Lower leg skin (tissue), 4 donors: ENCODE data around the gene TTC7B. TPM values are rescaled to one million over a fixed set of nuclear protein-coding genes. Genes with fewer than 3 reads are reported as not detected.

Experiments used
- DNase-seq, 2 donors: peaks; one replicate each; pipeline ENCODE4 v3.0.0-alpha.2; 2019; ENCODE audit warnings: low spot score in 2 of 2
- H3K4me3 ChIP-seq: fragments of 200-600 bp; sonication (generic); 2 replicates; pipeline ENCODE4 v1.5.1; 2017; ENCODE audit warnings: mild to moderate bottlenecking, low read depth; ENCODE audit not compliant: poor library complexity, severe bottlenecking
- CTCF ChIP-seq, 3 donors: fragments of 450-650 bp; IDR thresholded peaks; one replicate each; pipeline ENCODE4 v1.5.1; 2016; ENCODE audit warnings: antibody characterized with exemption in 3 of 3, mild to moderate bottlenecking in 3 of 3, moderate library complexity in 2 of 3
- POLR2A ChIP-seq, 2 donors: fragments of 450-650 bp; IDR thresholded peaks; one replicate each; pipeline ENCODE4 v1.6.1; 2016 to 2017; ENCODE audit warnings: antibody characterized with exemption in 2 of 2, mild to moderate bottlenecking in 1 of 2, moderate library complexity in 1 of 2
- WGBS, 2 donors: methylation state at CpG; one replicate each; pipeline ENCODE4 v1.1.5; 2018; 5-methylcytosine and 5-hydroxymethylcytosine counted together
- intact Hi-C: fragments of 100-400 bp; cut with DNase I; formaldehyde crosslinking; loops from one replicate; pipeline ENCODE4 v1.15.0; 2023; ENCODE audit warnings: low total_unique reads
- total RNA-seq, 4 donors: library from RNA; depleted of rRNA; stranded (reverse); fragments of >200 nt; gene quantifications; one replicate each; pipeline ENCODE4 v1.1.0, GENCODE V29; 2016

The TTC7B gene
- total RNA-seq, 4 donors from 2014 or later = 10.3 to 28.7 (median 20.2) TPM

GRCh38 chr14:90648421-90648820 is 167.8 kb downstream of the TTC7B start:
- no peak for DNase-seq
- intact Hi-C loops = no loop called here
- TF ChIP-seq CTCF (IDR thresholded peaks at IDR 0.05) = no peak
- TF ChIP-seq POLR2A (IDR thresholded peaks at IDR 0.05) = no peak
- WGBS, 2 donors = 89 to 96% methylated on average over 5 of the region's 5 CpGs
- no peak overlapping the region for H3K4me3 ChIP-seq

DNA sequence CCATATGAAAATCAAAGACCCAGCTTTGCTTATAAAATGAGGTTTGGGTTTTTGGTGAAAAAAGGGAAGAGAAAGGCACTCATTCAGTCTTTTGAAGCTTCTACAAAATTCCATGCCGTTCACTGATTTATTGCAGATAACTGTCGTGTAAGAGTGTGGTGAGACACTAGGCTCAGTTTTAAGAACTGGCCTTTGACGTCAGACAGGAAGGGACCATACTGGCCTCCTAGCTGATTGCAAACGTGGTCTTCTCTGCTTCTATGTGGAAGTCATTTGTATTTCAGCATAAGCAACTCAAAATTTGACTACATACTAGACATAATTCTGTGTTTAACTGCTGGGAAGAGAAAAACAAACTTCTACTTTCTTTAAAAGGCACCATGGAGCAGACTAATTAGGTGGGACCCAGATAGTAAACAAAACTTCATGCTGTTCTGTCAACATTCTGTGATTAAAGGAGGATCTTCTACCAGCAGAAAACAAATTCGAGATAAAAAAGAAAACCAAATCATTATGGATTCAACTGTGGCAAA is 168.7 kb downstream of the TTC7B start:
- no peak overlapping the region for H3K4me3 ChIP-seq
- 67 to 74% methylated on average over 5 of the region's 5 CpGs for whole genome bisulfite sequencing, 2 donors
- no peak for DNase-seq
- no peak for TF ChIP-seq POLR2A (IDR thresholded peaks at IDR 0.05)
- TF ChIP-seq CTCF (IDR thresholded peaks at IDR 0.05) = no peak
- intact Hi-C loops = no loop called here

DNA sequence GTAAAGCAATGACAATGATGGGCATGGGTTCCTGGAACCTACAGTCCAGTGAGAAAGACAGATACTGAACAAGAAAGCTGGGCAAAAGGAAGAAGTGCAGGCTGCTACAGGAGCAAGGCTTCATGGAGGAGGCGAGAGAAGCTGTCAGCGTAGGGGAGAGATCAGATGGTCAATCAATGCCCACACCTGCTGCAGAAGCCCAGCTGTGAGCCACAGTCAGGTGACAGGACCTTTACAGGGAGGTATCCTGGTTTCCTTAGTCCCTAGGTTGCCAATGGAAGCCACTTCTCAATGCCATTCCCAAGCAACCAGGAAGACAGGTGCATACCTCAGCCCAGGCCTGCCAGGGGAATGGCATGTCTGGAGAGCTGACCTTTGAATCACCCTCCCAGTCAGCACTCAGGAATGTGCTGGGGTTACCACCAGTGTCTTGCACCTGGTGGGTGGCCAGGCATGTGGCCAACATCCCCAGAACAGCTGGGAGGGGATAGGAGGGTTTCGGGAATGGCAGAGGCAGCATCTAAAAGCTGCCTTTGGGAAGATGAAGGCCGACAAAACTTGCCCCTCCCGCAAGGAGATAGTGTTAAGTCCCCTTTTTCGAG is 170.3 kb downstream of the TTC7B start:
- TF ChIP-seq CTCF (IDR thresholded peaks at IDR 0.05) (no peak), POLR2A (IDR thresholded peaks at IDR 0.05) (no peak)
- no peak overlapping the region for H3K4me3 ChIP-seq
- intact Hi-C loops = no loop called here
- 95 to 98% methylated on average over 6 of the region's 6 CpGs for WGBS, 2 donors
- no peak for DNase-seq

DNA sequence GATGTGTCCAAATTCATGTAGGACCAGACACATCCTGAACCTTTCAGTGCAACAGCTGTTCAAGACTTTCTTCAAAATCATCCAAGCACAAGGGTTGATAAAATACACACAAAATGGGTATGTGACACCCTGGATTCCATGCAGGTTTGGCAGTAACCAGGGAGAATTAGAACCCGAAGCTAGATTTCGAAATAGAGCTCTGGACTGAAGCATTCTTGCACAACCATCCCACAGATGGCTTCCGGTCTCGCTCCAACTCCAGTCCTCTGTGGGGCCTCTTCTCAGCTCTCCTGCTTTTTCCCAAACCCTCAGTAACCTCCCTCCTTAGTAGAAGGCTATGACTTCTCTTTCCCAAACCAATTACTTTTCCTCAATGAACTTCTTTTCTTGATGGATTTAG is 171.3 kb downstream of the TTC7B start:
- TF ChIP-seq POLR2A (IDR thresholded peaks at IDR 0.05) = no peak
- intact Hi-C loops = no loop called here
- 64 to 70% methylated on average over 4 of the region's 4 CpGs for WGBS, 2 donors
- no peak for DNase-seq
- H3K4me3 ChIP-seq = no peak overlapping the region

DNA sequence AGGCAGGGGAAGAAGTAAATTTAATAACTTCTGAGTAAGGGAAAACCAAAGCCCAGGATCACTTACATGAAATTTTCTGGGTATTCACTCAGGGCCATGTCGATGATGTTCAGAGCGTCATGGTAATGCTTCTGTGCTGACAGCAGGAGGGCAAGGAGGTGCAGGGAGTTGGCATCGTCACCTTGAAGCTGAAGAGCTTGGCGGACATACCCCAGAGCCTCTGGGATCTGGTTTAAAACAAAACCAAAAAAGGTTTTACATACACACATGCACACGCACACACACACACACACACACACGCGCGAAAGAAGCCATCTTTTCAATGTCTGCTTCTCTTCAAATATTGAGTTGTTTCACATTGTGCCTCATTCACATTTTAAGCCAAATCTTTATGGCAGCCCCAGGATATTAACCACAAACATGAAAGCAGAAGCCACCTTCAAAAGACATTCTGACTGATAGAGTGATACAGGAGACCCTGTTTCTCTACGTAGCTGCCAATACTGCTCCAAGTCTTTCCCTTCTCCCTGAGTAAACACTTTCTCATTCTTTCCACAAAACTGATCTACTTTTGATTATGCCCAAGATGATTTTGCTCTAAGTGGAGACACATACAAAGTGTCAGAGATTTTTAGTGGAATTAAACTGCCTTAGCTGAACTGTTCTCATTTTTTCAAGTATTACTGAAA is 172.1 kb downstream of the TTC7B start:
- DNase-seq = no peak
- TF ChIP-seq POLR2A (IDR thresholded peaks at IDR 0.05) (no peak), CTCF (IDR thresholded peaks at IDR 0.05) (no peak)
- H3K4me3 ChIP-seq = no peak overlapping the region
- intact Hi-C loops = no loop called here
- WGBS, 2 donors = 79 to 83% methylated on average over 9 of the region's 9 CpGs

- DNase-seq = peak in 1 of 2 donors; percentile 5
- WGBS, 2 donors = 47% methylated on average over 3 of the region's 3 CpGs
- TF ChIP-seq POLR2A (IDR thresholded peaks at IDR 0.05) (no peak), CTCF (IDR thresholded peaks at IDR 0.05) (no peak)
- intact Hi-C loops = no loop called here
- no peak overlapping the region for H3K4me3 ChIP-seq
Measured at GRCh38 chr14:90642244-90642717, 173.9 kb downstream of the TTC7B start.
